ENCODE results near the gene SERPINA3. TPM values are rescaled to one million over a fixed set of nuclear protein-coding genes. Genes with fewer than 3 reads are reported as not detected.

The SERPINA3 gene
- total and polyA plus RNA-seq, 2 experiments from 2014 or later = 0.75 to 1.1 TPM

DNA sequence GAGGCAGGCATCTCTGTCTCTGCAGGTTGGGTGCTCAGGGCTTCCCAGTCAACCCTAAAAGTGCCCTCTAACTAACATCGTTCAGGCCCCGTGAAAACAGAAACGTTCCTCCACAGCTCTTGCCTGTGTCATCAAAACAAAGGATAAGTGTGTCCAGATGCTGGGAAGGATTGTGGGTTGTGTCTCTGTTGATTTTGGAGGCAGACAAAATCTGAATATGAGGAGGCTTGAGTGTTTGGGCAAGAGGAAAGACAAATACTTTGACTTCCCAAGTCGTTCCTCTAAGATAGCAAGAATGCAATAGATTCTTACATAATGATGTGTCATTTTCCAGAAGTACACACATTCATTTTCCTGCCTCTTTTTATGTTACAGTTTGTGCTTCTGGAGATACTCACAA is 52.9 kb downstream of the SERPINA3 start:
- Histone ChIP-seq H3K4me2 (ENCODE audit: unreplicated experiment) (peak overlapping the region; percentile 63), H3K4me1 (ENCODE audit: insufficient read depth) (peaks cover 11% of the 10 kb centered on the region), H3K27ac (peak overlapping the region; percentile 46), H3K27me3 (replicated peaks; ENCODE audit: insufficient read depth) (no peaks in the 10 kb centered on the region), H4K20me1 (ENCODE audit: insufficient read depth) (no peaks in the 10 kb centered on the region), H3F3A (ENCODE audit: insufficient read depth) (peaks cover 12% of the 10 kb centered on the region; the same call in 1 of the 2 replicates), H2AFZ (no peak overlapping the region), H3K9ac (0 out of 2 replicates have a peak overlapping the region, but pooled peaks have one; percentile 22), H3K9me3 (ENCODE audit: low read depth) (no peaks in the 10 kb centered on the region), H3K9me2 (ENCODE audit: insufficient read depth) (no peaks in the 10 kb centered on the region), H3K79me2 (ENCODE audit: insufficient read depth) (no peaks in the 10 kb centered on the region), H3K4me3 (no peak overlapping the region), H3K36me3 (ENCODE audit: low read depth) (no peaks in the 10 kb centered on the region)
- in situ Hi-C loops (cut with MboI) = no loop called here
- peak; percentile 91 for DNase-seq
- TF ChIP-seq EZH2phosphoT487 (IDR thresholded peaks at IDR 0.05; ENCODE audit: insufficient read depth, low read depth) = 0 out of 2 replicates have a peak, but pooled peaks have one; percentile 38
- no peak for TF ChIP-seq EZH2 (IDR thresholded peaks at IDR 0.05; ENCODE audit: insufficient read depth, poor library complexity, severe bottlenecking)
- 0 to 2% methylated on average over 4 of the region's 4 CpGs for WGBS, 2 experiments (ENCODE audit: low coverage in 1 of 2, low lambda C conversion rate in 2 of 2, missing lambda C conversion rate in 2 of 2)

DNA sequence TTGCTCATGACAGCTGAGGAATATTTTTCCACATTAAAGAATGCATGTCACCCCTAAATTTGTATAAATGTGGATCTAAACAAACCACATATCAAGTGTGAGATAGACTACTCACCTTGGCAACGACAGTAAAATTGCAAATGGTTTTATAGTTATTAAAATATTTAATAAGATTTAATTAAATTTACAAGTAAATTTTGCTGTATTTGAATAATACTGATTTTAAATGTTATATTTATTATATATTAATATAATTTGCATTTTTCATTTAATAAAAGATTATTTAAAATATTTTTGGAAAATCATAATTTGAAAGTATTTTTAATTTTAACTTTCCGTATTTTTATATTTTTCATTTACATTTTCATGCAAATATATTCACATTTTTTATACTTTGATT is 53.4 kb downstream of the SERPINA3 start:
- DNase-seq = no peak
- Histone ChIP-seq H4K20me1 (ENCODE audit: insufficient read depth) (no peaks in the 10 kb centered on the region), H3K4me1 (ENCODE audit: insufficient read depth) (peaks cover 11% of the 10 kb centered on the region), H3K9me2 (ENCODE audit: insufficient read depth) (no peaks in the 10 kb centered on the region), H3K79me2 (ENCODE audit: insufficient read depth) (no peaks in the 10 kb centered on the region), H3K9ac (no peak overlapping the region), H3F3A (ENCODE audit: insufficient read depth) (peaks cover 12% of the 10 kb centered on the region; the same call in 1 of the 2 replicates), H3K9me3 (ENCODE audit: low read depth) (no peaks in the 10 kb centered on the region), H3K27me3 (replicated peaks; ENCODE audit: insufficient read depth) (no peaks in the 10 kb centered on the region), H3K4me2 (ENCODE audit: unreplicated experiment) (peak overlapping the region; percentile 63), H2AFZ (no peak overlapping the region), H3K36me3 (ENCODE audit: low read depth) (no peaks in the 10 kb centered on the region), H3K4me3 (no peak overlapping the region), H3K27ac (peak overlapping the region; percentile 46; the same call in 1 of the 2 replicates)
- in situ Hi-C loops (cut with MboI) = no loop called here
- WGBS, 2 experiments (ENCODE audit: low coverage in 1 of 2, low lambda C conversion rate in 2 of 2, missing lambda C conversion rate in 2 of 2) = 31 to 36% methylated on average over 2 of the region's 2 CpGs
- TF ChIP-seq EZH2phosphoT487 (IDR thresholded peaks at IDR 0.05; ENCODE audit: insufficient read depth, low read depth) = no peak
- TF ChIP-seq EZH2 (IDR thresholded peaks at IDR 0.05; ENCODE audit: insufficient read depth, poor library complexity, severe bottlenecking) = no peak

DNA sequence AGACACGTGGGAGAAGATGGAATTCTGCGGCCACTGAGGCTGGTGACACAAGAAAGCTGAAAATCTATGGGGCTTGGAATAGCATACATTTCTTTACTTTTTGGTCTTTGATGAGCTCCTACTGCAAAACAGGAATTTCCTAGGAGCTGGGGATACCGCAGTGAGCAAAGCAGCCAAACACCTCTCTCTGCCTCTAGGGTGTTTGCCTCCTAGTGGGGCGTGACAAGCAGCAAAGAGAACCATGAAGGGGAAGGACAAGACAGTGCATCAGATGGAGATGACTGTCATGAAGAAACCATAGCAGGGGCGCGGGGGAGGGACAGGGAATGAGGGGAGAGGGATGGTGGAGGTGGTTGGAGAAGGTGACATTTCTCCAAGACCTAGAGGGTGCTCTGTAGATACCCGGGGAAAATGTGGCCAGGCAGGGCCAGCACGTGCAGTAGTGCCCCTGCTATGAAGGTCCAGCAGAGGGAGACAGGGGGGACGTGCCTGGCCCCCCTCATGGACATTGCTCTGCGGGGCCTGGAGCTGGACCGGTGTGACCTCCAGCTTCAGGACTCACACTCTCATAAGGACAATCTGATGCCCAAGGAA is 58.6 kb downstream of the SERPINA3 start:
- no peaks in the 10 kb centered on the region; the same call in 1 of the 2 replicates for H3K4me1 ChIP-seq (ENCODE audit: insufficient read depth)
- 63 to 67% methylated on average over 11 of the region's 11 CpGs for WGBS, 2 experiments (ENCODE audit: low coverage in 1 of 2, low lambda C conversion rate in 2 of 2, missing lambda C conversion rate in 2 of 2)
- H3K27ac ChIP-seq = no peak overlapping the region
- H3K9me2 ChIP-seq (ENCODE audit: insufficient read depth) = no peaks in the 10 kb centered on the region
- no peak overlapping the region for H3K4me3 ChIP-seq
- in situ Hi-C loops (cut with MboI) = no loop called here
- H4K20me1 ChIP-seq (ENCODE audit: insufficient read depth) = no peaks in the 10 kb centered on the region
- no peaks in the 10 kb centered on the region for H3F3A ChIP-seq (ENCODE audit: insufficient read depth)
- no peaks in the 10 kb centered on the region for H3K79me2 ChIP-seq (ENCODE audit: insufficient read depth)
- H3K4me2 ChIP-seq (ENCODE audit: unreplicated experiment) = no peak overlapping the region
- H2AFZ ChIP-seq = no peak overlapping the region
- no peak for TF ChIP-seq EZH2 (IDR thresholded peaks at IDR 0.05; ENCODE audit: insufficient read depth, poor library complexity, severe bottlenecking)
- no peak for TF ChIP-seq EZH2phosphoT487 (IDR thresholded peaks at IDR 0.05; ENCODE audit: insufficient read depth, low read depth)
- no peak for DNase-seq
- no peaks in the 10 kb centered on the region for H3K27me3 ChIP-seq (replicated peaks; ENCODE audit: insufficient read depth)
- no peaks in the 10 kb centered on the region for H3K36me3 ChIP-seq (ENCODE audit: low read depth)
- no peak overlapping the region for H3K9ac ChIP-seq
- H3K9me3 ChIP-seq (ENCODE audit: low read depth) = no peaks in the 10 kb centered on the region

DNA sequence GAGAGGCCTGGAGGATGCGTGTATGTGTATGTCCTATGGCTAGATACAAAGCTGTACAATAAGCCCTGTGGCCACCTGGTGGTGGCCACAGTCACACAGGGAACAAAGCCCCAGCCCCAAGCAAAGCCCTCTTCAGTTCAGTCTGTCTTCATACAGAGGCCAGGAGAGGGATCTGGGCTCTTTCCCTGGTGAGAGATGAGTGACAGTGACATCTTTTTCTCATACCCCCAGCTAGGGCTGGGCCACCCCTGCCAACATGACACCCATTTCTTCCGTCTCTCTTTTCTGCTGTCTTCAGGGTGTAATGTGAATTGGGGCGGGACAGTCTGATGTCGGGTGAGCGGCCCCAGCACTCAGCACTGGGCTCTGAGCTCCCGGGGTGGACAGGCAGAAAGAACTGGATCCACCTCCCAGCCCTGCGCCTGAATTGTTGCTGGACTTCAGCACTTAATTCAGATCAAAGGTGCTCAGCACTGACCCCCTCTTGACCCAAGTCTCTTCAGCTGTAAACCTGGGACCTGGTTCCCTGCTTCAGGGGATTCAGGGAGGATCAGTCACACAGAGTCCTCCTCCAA is 59.8 kb downstream of the SERPINA3 start:
- 65 to 71% methylated on average over 7 of the region's 7 CpGs for WGBS, 2 experiments (ENCODE audit: low coverage in 1 of 2, low lambda C conversion rate in 2 of 2, missing lambda C conversion rate in 2 of 2)
- Histone ChIP-seq H3K79me2 (ENCODE audit: insufficient read depth) (no peaks in the 10 kb centered on the region), H3F3A (ENCODE audit: insufficient read depth) (no peaks in the 10 kb centered on the region), H4K20me1 (ENCODE audit: insufficient read depth) (no peaks in the 10 kb centered on the region), H3K4me1 (ENCODE audit: insufficient read depth) (no peaks in the 10 kb centered on the region; the same call in 1 of the 2 replicates), H3K36me3 (ENCODE audit: low read depth) (no peaks in the 10 kb centered on the region), H2AFZ (no peak overlapping the region), H3K4me2 (ENCODE audit: unreplicated experiment) (no peak overlapping the region), H3K27ac (no peak overlapping the region), H3K27me3 (replicated peaks; ENCODE audit: insufficient read depth) (no peaks in the 10 kb centered on the region), H3K9me2 (ENCODE audit: insufficient read depth) (no peaks in the 10 kb centered on the region), H3K4me3 (no peak overlapping the region), H3K9me3 (ENCODE audit: low read depth) (no peaks in the 10 kb centered on the region), H3K9ac (no peak overlapping the region)
- TF ChIP-seq EZH2phosphoT487 (IDR thresholded peaks at IDR 0.05; ENCODE audit: insufficient read depth, low read depth) (no peak), EZH2 (IDR thresholded peaks at IDR 0.05; ENCODE audit: insufficient read depth, poor library complexity, severe bottlenecking) (no peak)
- in situ Hi-C loops (cut with MboI) = no loop called here
- no peak for DNase-seq
